ENCODE data around the gene TOGARAM1.
A peak's percentile ranks its signal among the peaks of the same experiment; 100 is the strongest.

TOGARAM1 gene

GRCh38 chr14:45084946-45085346, 123.0 kb downstream of the TOGARAM1 start:
- TF ChIP-seq CTCF (IDR thresholded peaks at IDR 0.05; ENCODE audit: extremely low read depth, insufficient read depth, missing control alignments) = no peak
- no peak for DNase-seq (ENCODE audit: low spot score)
- in situ Hi-C loops (cut with MboI; ENCODE audit: low pct_unique_long_range_greater_than_20kb, low sequenced_read_pairs, unreplicated experiment) = no loop called here

GRCh38 chr14:45089813-45090212, 127.8 kb downstream of the TOGARAM1 start:
- in situ Hi-C loops (cut with MboI; ENCODE audit: low pct_unique_long_range_greater_than_20kb, low sequenced_read_pairs, unreplicated experiment) = no loop called here
- DNase-seq (ENCODE audit: low spot score) = peak; percentile 38
- TF ChIP-seq CTCF (IDR thresholded peaks at IDR 0.05; ENCODE audit: extremely low read depth, insufficient read depth, missing control alignments) = no peak

DNA sequence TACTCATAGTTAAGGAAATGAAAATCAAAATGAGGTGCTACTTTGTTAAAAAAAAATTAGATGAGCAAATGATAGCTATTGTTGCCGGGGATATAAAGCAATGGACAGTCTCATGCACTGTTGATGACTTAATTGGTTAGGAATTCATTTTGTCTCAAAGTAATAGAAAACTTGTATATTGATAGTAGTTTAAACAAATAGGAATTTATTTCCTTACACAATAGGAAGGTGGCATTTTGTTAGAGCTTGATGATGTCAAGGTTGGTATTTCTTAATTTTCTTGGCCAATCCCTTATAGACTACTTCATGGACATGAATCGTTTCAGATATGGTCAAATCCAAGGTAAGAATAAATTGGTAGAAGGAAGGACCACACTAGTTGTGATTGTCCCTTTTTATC, 129.7 kb downstream of the TOGARAM1 start:
- in situ Hi-C loops (cut with MboI; ENCODE audit: low pct_unique_long_range_greater_than_20kb, low sequenced_read_pairs, unreplicated experiment) = no loop called here
- no peak for TF ChIP-seq CTCF (IDR thresholded peaks at IDR 0.05; ENCODE audit: extremely low read depth, insufficient read depth, missing control alignments)
- DNase-seq (ENCODE audit: low spot score) = no peak

DNA sequence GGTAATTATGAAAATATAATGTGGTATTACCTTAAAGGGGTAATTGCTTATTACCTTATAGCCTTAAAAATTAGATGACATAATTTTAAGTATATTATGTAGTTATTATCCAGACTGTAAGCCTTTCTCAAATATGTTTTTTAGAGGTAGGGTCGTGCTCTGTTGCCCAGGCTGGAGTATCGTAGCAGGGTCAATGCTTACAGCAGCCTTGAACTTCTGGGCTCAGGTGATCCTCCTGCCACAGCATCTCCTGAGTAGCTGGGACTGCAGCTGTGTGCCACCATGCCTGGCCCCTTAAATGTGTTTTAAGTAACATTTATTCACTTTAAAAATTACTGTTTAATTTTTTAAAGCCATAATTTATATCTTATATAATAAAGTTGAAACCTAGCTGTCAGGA, 132.3 kb downstream of the TOGARAM1 start:
- TF ChIP-seq CTCF (IDR thresholded peaks at IDR 0.05; ENCODE audit: extremely low read depth, insufficient read depth, missing control alignments) = no peak
- in situ Hi-C loops (cut with MboI; ENCODE audit: low pct_unique_long_range_greater_than_20kb, low sequenced_read_pairs, unreplicated experiment) = no loop called here
- DNase-seq (ENCODE audit: low spot score) = no peak

DNA sequence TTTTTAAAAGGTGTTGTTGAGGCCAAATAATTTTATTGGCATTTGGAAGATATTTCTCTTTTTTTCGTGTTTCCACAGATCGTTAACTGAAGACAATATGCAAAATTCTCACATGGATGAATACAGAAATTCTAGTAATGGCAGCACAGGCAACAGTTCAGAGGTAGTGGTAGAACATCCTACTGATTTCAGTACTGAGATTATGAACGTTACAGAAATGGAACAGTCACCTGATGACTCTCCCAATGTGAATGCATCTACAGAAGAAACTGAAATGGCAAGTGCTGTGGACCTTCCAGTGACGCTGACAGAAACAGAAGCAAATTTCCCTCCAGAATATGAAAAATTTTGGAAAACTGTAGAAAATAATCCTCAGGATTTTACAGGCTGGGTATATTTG, 133.2 kb downstream of the TOGARAM1 start:
- no peak for TF ChIP-seq CTCF (IDR thresholded peaks at IDR 0.05; ENCODE audit: extremely low read depth, insufficient read depth, missing control alignments)
- no peak for DNase-seq (ENCODE audit: low spot score)
- in situ Hi-C loops (cut with MboI; ENCODE audit: low pct_unique_long_range_greater_than_20kb, low sequenced_read_pairs, unreplicated experiment) = no loop called here

DNA sequence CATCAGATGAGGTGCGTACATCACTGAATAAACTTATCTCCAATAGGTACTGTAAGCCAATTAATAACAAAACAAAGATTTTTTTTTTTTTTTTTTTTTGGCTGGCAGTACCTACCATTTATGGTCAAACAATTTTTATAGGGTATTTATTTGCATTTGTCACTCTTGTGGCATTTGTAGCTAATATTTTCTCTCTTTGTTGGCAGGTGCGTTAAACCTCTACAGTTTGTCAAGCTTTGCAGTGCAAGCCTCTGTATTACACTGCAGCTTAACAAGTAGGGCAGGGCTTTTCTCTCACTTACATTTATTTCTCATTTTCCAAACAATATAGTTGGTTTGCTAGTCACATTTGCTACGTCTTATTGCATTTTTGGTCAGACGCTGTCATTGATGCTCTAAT, 134.2 kb downstream of the TOGARAM1 start:
- no peak for DNase-seq (ENCODE audit: low spot score)
- in situ Hi-C loops (cut with MboI; ENCODE audit: low pct_unique_long_range_greater_than_20kb, low sequenced_read_pairs, unreplicated experiment) = no loop called here

More for the DNA sequence above, 134.2 kb downstream of the TOGARAM1 start:
- TF ChIP-seq CTCF (IDR thresholded peaks at IDR 0.05; ENCODE audit: extremely low read depth, insufficient read depth, missing control alignments) = no peak
